AG09319 (cell line): Measurements from ENCODE around the gene KIF24.

ENCODE experiments used
- DNase-seq: peaks from one replicate; pipeline ENCODE4 v3.0.0-alpha.2; 2010; ENCODE audit warnings: low read depth; ENCODE audit errors: extremely low read depth
- CTCF ChIP-seq: IDR thresholded peaks from 2 replicates; pipeline ENCODE4 v1.5.1; 2011; ENCODE audit warnings: low read depth, mild to moderate bottlenecking, inconsistent platforms, low read length, moderate library complexity

The KIF24 gene

GRCh38 chr9:34328987-34329832 is at the start of gene KIF24, which contains the start of gene NUDT2:
Gene KIF24, minus strand, starts transcription at chr9:34329268. Its CDS starts 17,922 bp downstream, at chr9:34311346.
Gene NUDT2, plus strand, starts transcription at chr9:34329569. Its CDS starts 9,471 bp downstream, at chr9:34339040.
- TF ChIP-seq CTCF: no peak
- DNase-seq: peak; percentile 99

- DNase-seq: no peak
- no peak for TF ChIP-seq CTCF
These were observed 49.5 kb upstream of the KIF24 start for GRCh38 chr9:34378376-34379060.

GRCh38 chr9:34377404-34377746 is 48.3 kb upstream of the KIF24 start:
- no peak for DNase-seq
- no peak for TF ChIP-seq CTCF

GRCh38 chr9:34376596-34377403 is 47.7 kb upstream of the KIF24 start, which contains the start of gene MYORG:
Gene MYORG, minus strand, starts transcription at chr9:34376898. Its CDS starts 3,955 bp downstream, at chr9:34372943.
- no peak for TF ChIP-seq CTCF
- DNase-seq: peak; percentile 57

GRCh38 chr9:34375901-34376595 is 47.0 kb upstream of the KIF24 start:
- DNase-seq: no peak
- TF ChIP-seq CTCF: no peak

GRCh38 chr9:34374905-34375552 is 46.0 kb upstream of the KIF24 start:
- no peak for TF ChIP-seq CTCF
- no peak for DNase-seq
